HL-60 (cell line): ENCODE results near the gene PCSK5.

ENCODE experiments used
- GABPA ChIP-seq: IDR thresholded peaks from 2 replicates; pipeline ENCODE4 v1.6.1; 2012; ENCODE audit warnings: low read depth
- TF ChIP-seq, protein P1 (sequence below): IDR thresholded peaks from one replicate; pipeline ENCODE4 v1.5.1; 2011; ENCODE audit warnings: low read length, control low read depth, inconsistent platforms; ENCODE audit not compliant: insufficient read depth
- TF ChIP-seq, protein P2 (sequence below): IDR thresholded peaks from 2 replicates; pipeline ENCODE4 v1.6.1; 2012; ENCODE audit warnings: low read depth; ENCODE audit not compliant: insufficient replicate concordance

DNA sequence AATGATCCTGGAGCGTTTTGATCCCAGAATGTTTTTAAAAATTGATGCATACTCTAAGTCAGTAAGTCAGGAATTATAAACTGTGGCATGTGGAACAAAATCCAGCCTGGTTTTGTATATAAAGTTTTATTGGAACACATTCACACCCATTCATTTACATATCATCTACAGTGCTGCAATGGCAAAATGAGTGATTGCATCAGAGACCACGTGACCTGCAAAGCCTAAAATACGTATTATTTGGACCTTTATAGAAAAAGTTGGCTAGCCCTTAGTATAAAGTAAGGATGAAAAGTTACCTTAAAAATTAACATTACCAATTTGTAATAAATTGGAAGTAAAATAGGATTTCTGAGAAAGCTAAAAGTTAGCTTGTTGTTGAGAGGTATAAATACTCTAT is 95.0 kb downstream of the PCSK5 start:
- TF ChIP-seq, protein P1, sequence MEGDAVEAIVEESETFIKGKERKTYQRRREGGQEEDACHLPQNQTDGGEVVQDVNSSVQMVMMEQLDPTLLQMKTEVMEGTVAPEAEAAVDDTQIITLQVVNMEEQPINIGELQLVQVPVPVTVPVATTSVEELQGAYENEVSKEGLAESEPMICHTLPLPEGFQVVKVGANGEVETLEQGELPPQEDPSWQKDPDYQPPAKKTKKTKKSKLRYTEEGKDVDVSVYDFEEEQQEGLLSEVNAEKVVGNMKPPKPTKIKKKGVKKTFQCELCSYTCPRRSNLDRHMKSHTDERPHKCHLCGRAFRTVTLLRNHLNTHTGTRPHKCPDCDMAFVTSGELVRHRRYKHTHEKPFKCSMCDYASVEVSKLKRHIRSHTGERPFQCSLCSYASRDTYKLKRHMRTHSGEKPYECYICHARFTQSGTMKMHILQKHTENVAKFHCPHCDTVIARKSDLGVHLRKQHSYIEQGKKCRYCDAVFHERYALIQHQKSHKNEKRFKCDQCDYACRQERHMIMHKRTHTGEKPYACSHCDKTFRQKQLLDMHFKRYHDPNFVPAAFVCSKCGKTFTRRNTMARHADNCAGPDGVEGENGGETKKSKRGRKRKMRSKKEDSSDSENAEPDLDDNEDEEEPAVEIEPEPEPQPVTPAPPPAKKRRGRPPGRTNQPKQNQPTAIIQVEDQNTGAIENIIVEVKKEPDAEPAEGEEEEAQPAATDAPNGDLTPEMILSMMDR = no peak
- no peak for TF ChIP-seq GABPA
- TF ChIP-seq, protein P2, sequence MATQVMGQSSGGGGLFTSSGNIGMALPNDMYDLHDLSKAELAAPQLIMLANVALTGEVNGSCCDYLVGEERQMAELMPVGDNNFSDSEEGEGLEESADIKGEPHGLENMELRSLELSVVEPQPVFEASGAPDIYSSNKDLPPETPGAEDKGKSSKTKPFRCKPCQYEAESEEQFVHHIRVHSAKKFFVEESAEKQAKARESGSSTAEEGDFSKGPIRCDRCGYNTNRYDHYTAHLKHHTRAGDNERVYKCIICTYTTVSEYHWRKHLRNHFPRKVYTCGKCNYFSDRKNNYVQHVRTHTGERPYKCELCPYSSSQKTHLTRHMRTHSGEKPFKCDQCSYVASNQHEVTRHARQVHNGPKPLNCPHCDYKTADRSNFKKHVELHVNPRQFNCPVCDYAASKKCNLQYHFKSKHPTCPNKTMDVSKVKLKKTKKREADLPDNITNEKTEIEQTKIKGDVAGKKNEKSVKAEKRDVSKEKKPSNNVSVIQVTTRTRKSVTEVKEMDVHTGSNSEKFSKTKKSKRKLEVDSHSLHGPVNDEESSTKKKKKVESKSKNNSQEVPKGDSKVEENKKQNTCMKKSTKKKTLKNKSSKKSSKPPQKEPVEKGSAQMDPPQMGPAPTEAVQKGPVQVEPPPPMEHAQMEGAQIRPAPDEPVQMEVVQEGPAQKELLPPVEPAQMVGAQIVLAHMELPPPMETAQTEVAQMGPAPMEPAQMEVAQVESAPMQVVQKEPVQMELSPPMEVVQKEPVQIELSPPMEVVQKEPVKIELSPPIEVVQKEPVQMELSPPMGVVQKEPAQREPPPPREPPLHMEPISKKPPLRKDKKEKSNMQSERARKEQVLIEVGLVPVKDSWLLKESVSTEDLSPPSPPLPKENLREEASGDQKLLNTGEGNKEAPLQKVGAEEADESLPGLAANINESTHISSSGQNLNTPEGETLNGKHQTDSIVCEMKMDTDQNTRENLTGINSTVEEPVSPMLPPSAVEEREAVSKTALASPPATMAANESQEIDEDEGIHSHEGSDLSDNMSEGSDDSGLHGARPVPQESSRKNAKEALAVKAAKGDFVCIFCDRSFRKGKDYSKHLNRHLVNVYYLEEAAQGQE = no peak
